CD8-positive, alpha-beta memory T cell (primary cell): ENCODE data around the gene PLPP1. TPM values are rescaled to one million over a fixed set of nuclear protein-coding genes. Genes with fewer than 3 reads are reported as not detected.
A peak's percentile ranks its signal among the peaks of the same experiment; 100 is the strongest.

Experiments used
- CTCF ChIA-PET: fragments of 350-600 bp; sonication (Branson Sonifier 250); formaldehyde crosslinking; loops from one replicate; lab custom pipeline; 2021; ENCODE audit warnings: antibody characterized with exemption; lab: Charles Lee
- POLR2A ChIA-PET: fragments of 350-600 bp; sonication (Branson Sonifier 250); formaldehyde crosslinking; loops from one replicate; lab custom pipeline; 2021; ENCODE audit warnings: antibody characterized with exemption; lab: Charles Lee
- DNase-seq, 5 donors: peaks; one replicate each; pipeline versions ENCODE4 v3.0.0 to v3.0.0-alpha.2; 2020 to 2022; ENCODE audit warnings: mixed read lengths in 1 of 5
- H3K27ac ChIP-seq: one replicate; pipeline ENCODE4 v1.7.0; 2013; ENCODE audit warnings: low read depth, mild to moderate bottlenecking, low read length, moderate library complexity
- H3K27me3 ChIP-seq: 2 replicates; pipeline ENCODE4 v1.7.0; 2013; ENCODE audit warnings: low read length, mild to moderate bottlenecking; ENCODE audit not compliant: insufficient read depth, poor library complexity, severe bottlenecking
- H3K36me3 ChIP-seq: 2 replicates; pipeline ENCODE4 v1.7.0; 2013; ENCODE audit warnings: mild to moderate bottlenecking, low read length, moderate library complexity; ENCODE audit not compliant: insufficient read depth
- H3K4me1 ChIP-seq: 2 replicates; pipeline ENCODE4 v1.7.0; 2013; ENCODE audit warnings: mild to moderate bottlenecking, low read length, moderate library complexity; ENCODE audit not compliant: insufficient read depth
- H3K4me3 ChIP-seq: 2 replicates; pipeline ENCODE4 v1.7.0; 2013; ENCODE audit warnings: mild to moderate bottlenecking, low read length
- H3K9me3 ChIP-seq: 2 replicates; pipeline ENCODE4 v1.7.0; 2013; ENCODE audit warnings: mild to moderate bottlenecking, low read length
- H3K27ac Mint-ChIP-seq, 8 donors: one replicate each; pipeline ENCODE4 v1.8.0; 2020 to 2021; ENCODE audit warnings: mixed read lengths in 8 of 8, mild to moderate bottlenecking in 6 of 8, inconsistent platforms in 3 of 8, moderate library complexity in 3 of 8
- H3K27me3 Mint-ChIP-seq, 2 donors: one replicate each; pipeline ENCODE4 v1.8.0; 2020 to 2021; ENCODE audit warnings: mixed read lengths in 2 of 2, mild to moderate bottlenecking in 1 of 2, moderate library complexity in 1 of 2
- H3K36me3 Mint-ChIP-seq, 3 donors: one replicate each; pipeline ENCODE4 v1.8.0; 2020 to 2021; ENCODE audit warnings: mixed read lengths in 3 of 3, inconsistent platforms in 1 of 3, mild to moderate bottlenecking in 1 of 3
- H3K4me1 Mint-ChIP-seq, 3 donors: one replicate each; pipeline ENCODE4 v1.8.0; 2020 to 2021; ENCODE audit warnings: mixed read lengths in 3 of 3, inconsistent platforms in 1 of 3, mild to moderate bottlenecking in 1 of 3
- H3K4me3 Mint-ChIP-seq, 7 donors: one replicate each; pipeline ENCODE4 v1.8.0; 2020 to 2021; ENCODE audit warnings: mixed read lengths in 7 of 7, mild to moderate bottlenecking in 6 of 7, moderate library complexity in 4 of 7, inconsistent platforms in 2 of 7
- H3K9me3 Mint-ChIP-seq, 5 donors: one replicate each; pipeline ENCODE4 v1.8.0; 2020 to 2022; ENCODE audit warnings: mixed read lengths in 5 of 5, mild to moderate bottlenecking in 3 of 5, moderate library complexity in 2 of 5, inconsistent platforms in 1 of 5
- polyA plus RNA-seq: library from polyadenylated mRNA; unstranded; fragments of 300-500 nt; fragmentation: Illumina TruSeq; gene quantifications from one replicate; pipeline ENCODE4 v1.2.3, GENCODE V29; 2021
- total RNA-seq, 2 experiments: library from RNA; stranded (reverse); gene quantifications; one replicate each; pipeline ENCODE4 v1.2.3, GENCODE V29; 2021

The PLPP1 gene
- total and polyA plus RNA-seq, 3 experiments from 2014 or later, result 6.7 to 15.5 (median 14.7) TPM

GRCh38 chr5:55497712-55498111 lies 37.1 kb downstream of the PLPP1 start:
- Histone ChIP-seq H3K36me3 (no peaks in the 10 kb centered on the region), H3K27me3 (no peaks in the 10 kb centered on the region), H3K4me3 (no peak overlapping the region), H3K27ac (no peak overlapping the region), H3K4me1 (no peaks in the 10 kb centered on the region), H3K9me3 (no peaks in the 10 kb centered on the region)
- H3K27ac Mint-ChIP-seq, result peak overlapping the region in 2 of 8 donors; percentile 4 to 54
- H3K4me3 Mint-ChIP-seq, result no peak overlapping the region
- H3K27me3 Mint-ChIP-seq, result peaks cover 0 to 1% of the 10 kb centered on the region in 2 donors
- ChIA-PET POLR2A (no interaction called here), CTCF (no interaction called here)
- no peaks in the 10 kb centered on the region for H3K9me3 Mint-ChIP-seq
- DNase-seq, result no peak
- H3K4me1 Mint-ChIP-seq, result peaks cover 0 to 5% (median 0%) of the 10 kb centered on the region in 3 donors
- no peaks in the 10 kb centered on the region for H3K36me3 Mint-ChIP-seq

GRCh38 chr5:55495216-55495615 lies 39.5 kb downstream of the PLPP1 start:
- Histone ChIP-seq H3K36me3 (no peaks in the 10 kb centered on the region), H3K27me3 (no peaks in the 10 kb centered on the region), H3K27ac (no peak overlapping the region), H3K4me1 (no peaks in the 10 kb centered on the region), H3K4me3 (no peak overlapping the region), H3K9me3 (no peaks in the 10 kb centered on the region)
- no peak overlapping the region for H3K27ac Mint-ChIP-seq
- H3K36me3 Mint-ChIP-seq, result peaks cover 0 to 4% (median 3%) of the 10 kb centered on the region in 3 donors
- peaks cover 0 to 5% (median 0%) of the 10 kb centered on the region in 3 donors for H3K4me1 Mint-ChIP-seq
- DNase-seq, result no peak
- POLR2A ChIA-PET, result no interaction called here
- no peaks in the 10 kb centered on the region for H3K9me3 Mint-ChIP-seq
- H3K4me3 Mint-ChIP-seq, result no peak overlapping the region
- CTCF ChIA-PET, result interaction anchor here (1.2 kb wide), 1 partner anchor 15 kb away, joined by 3 read pairs; no protein-coding TSS in a partner anchor
- no peaks in the 10 kb centered on the region for H3K27me3 Mint-ChIP-seq

- Histone ChIP-seq H3K27ac (no peak overlapping the region), H3K4me3 (no peak overlapping the region), H3K36me3 (no peaks in the 10 kb centered on the region), H3K4me1 (no peaks in the 10 kb centered on the region), H3K27me3 (no peaks in the 10 kb centered on the region), H3K9me3 (no peaks in the 10 kb centered on the region)
- Mint-ChIP-seq H3K4me3 (no peak overlapping the region), H3K27me3 (no peaks in the 10 kb centered on the region), H3K27ac (no peak overlapping the region), H3K36me3 (peaks cover 0 to 5% (median 3%) of the 10 kb centered on the region in 3 donors), H3K9me3 (no peaks in the 10 kb centered on the region), H3K4me1 (no peaks in the 10 kb centered on the region)
- POLR2A ChIA-PET, result no interaction called here
- no peak for DNase-seq
- CTCF ChIA-PET, result no interaction called here
Observed at GRCh38 chr5:55492449-55492848, 42.3 kb downstream of the PLPP1 start.

GRCh38 chr5:55485073-55485472 lies 49.7 kb downstream of the PLPP1 start:
- Histone ChIP-seq H3K4me3 (no peak overlapping the region), H3K27ac (no peak overlapping the region), H3K9me3 (no peaks in the 10 kb centered on the region), H3K36me3 (no peaks in the 10 kb centered on the region), H3K4me1 (peaks cover 8% of the 10 kb centered on the region), H3K27me3 (no peaks in the 10 kb centered on the region)
- POLR2A ChIA-PET, result interaction anchor here (0.6 kb wide), 1 partner anchor 11 kb away, joined by 3 read pairs; no protein-coding TSS in a partner anchor
- H3K27ac Mint-ChIP-seq, result no peak overlapping the region
- no peak for DNase-seq
- CTCF ChIA-PET, result interaction anchor here (1.1 kb wide), 1 partner anchor 9 kb away, joined by 3 read pairs; no protein-coding TSS in a partner anchor
- no peaks in the 10 kb centered on the region for H3K9me3 Mint-ChIP-seq
- peaks cover 0 to 4% (median 3%) of the 10 kb centered on the region in 3 donors for H3K36me3 Mint-ChIP-seq
- H3K27me3 Mint-ChIP-seq, result no peaks in the 10 kb centered on the region
- H3K4me1 Mint-ChIP-seq, result peaks cover 2 to 12% (median 4%) of the 10 kb centered on the region in 3 donors
- no peak overlapping the region for H3K4me3 Mint-ChIP-seq

GRCh38 chr5:55484531-55484930 lies 50.2 kb downstream of the PLPP1 start:
- Histone ChIP-seq H3K36me3 (no peaks in the 10 kb centered on the region), H3K4me3 (no peak overlapping the region), H3K27ac (no peak overlapping the region), H3K4me1 (peaks cover 11% of the 10 kb centered on the region), H3K9me3 (no peaks in the 10 kb centered on the region), H3K27me3 (no peaks in the 10 kb centered on the region)
- peaks cover 3 to 17% (median 6%) of the 10 kb centered on the region in 3 donors for H3K4me1 Mint-ChIP-seq
- no peak overlapping the region for H3K4me3 Mint-ChIP-seq
- H3K36me3 Mint-ChIP-seq, result peaks cover 0 to 4% (median 3%) of the 10 kb centered on the region in 3 donors
- DNase-seq, result no peak
- POLR2A ChIA-PET, result no interaction called here
- no peaks in the 10 kb centered on the region for H3K27me3 Mint-ChIP-seq
- no peaks in the 10 kb centered on the region for H3K9me3 Mint-ChIP-seq
- no peak overlapping the region for H3K27ac Mint-ChIP-seq
- CTCF ChIA-PET, result no interaction called here

- no peaks in the 10 kb centered on the region for H3K27me3 ChIP-seq
- H3K27ac Mint-ChIP-seq, result peak overlapping the region in 1 of 8 donors; percentile 6
- no peak for DNase-seq
- no peaks in the 10 kb centered on the region for H3K36me3 ChIP-seq
- CTCF ChIA-PET, result no interaction called here
- H3K4me3 Mint-ChIP-seq, result no peak overlapping the region
- H3K36me3 Mint-ChIP-seq, result peaks cover 0 to 3% (median 2%) of the 10 kb centered on the region in 3 donors
- H3K4me3 ChIP-seq, result no peak overlapping the region
- peaks cover 11% of the 10 kb centered on the region for H3K4me1 ChIP-seq
- POLR2A ChIA-PET, result no interaction called here
- no peak overlapping the region for H3K27ac ChIP-seq
- no peaks in the 10 kb centered on the region for H3K9me3 Mint-ChIP-seq
- H3K9me3 ChIP-seq, result no peaks in the 10 kb centered on the region
- no peaks in the 10 kb centered on the region for H3K27me3 Mint-ChIP-seq
- peaks cover 3 to 19% (median 6%) of the 10 kb centered on the region in 3 donors for H3K4me1 Mint-ChIP-seq
Observed at GRCh38 chr5:55483885-55484284, 50.9 kb downstream of the PLPP1 start.

GRCh38 chr5:55481293-55481855 lies 53.4 kb downstream of the PLPP1 start:
- H3K36me3 Mint-ChIP-seq, result peaks cover 0 to 3% (median 2%) of the 10 kb centered on the region in 3 donors
- POLR2A ChIA-PET, result no interaction called here
- no peak overlapping the region for H3K4me3 ChIP-seq

GRCh38 chr5:55480781-55481180 lies 54.0 kb downstream of the PLPP1 start:
- Histone ChIP-seq H3K27me3 (no peaks in the 10 kb centered on the region), H3K4me1 (peaks cover 11% of the 10 kb centered on the region), H3K9me3 (no peaks in the 10 kb centered on the region), H3K27ac (no peak overlapping the region), H3K36me3 (no peaks in the 10 kb centered on the region), H3K4me3 (no peak overlapping the region)
- peaks cover 3 to 19% (median 6%) of the 10 kb centered on the region in 3 donors for H3K4me1 Mint-ChIP-seq
- H3K36me3 Mint-ChIP-seq, result peaks cover 0 to 3% (median 2%) of the 10 kb centered on the region in 3 donors
- no peaks in the 10 kb centered on the region for H3K27me3 Mint-ChIP-seq
- no peak overlapping the region for H3K27ac Mint-ChIP-seq
- no peak overlapping the region for H3K4me3 Mint-ChIP-seq
- CTCF ChIA-PET, result interaction anchor here (0.6 kb wide), 1 partner anchor 9 kb away, joined by 3 read pairs; no protein-coding TSS in a partner anchor
- no peak for DNase-seq
- POLR2A ChIA-PET, result no interaction called here
- H3K9me3 Mint-ChIP-seq, result no peaks in the 10 kb centered on the region

More at GRCh38 chr5:55481293-55481855, 53.4 kb downstream of the PLPP1 start:
- Histone ChIP-seq H3K27me3 (no peaks in the 10 kb centered on the region), H3K27ac (no peak overlapping the region), H3K36me3 (no peaks in the 10 kb centered on the region), H3K4me1 (peaks cover 11% of the 10 kb centered on the region), H3K9me3 (no peaks in the 10 kb centered on the region)
- peaks cover 3 to 19% (median 6%) of the 10 kb centered on the region in 3 donors for H3K4me1 Mint-ChIP-seq
- no peaks in the 10 kb centered on the region for H3K9me3 Mint-ChIP-seq
- H3K4me3 Mint-ChIP-seq, result no peak overlapping the region
- CTCF ChIA-PET, result no interaction called here
- no peak for DNase-seq
- H3K27me3 Mint-ChIP-seq, result no peaks in the 10 kb centered on the region
- H3K27ac Mint-ChIP-seq, result no peak overlapping the region
